RKO (cell line): ENCODE results near the gene SPATA1.
"Not testable (repeated sequence)": the region's sequence is repeated elsewhere in the genome, so short reads cannot be mapped to it uniquely, and the experiment has no call there.

Experiments
- DNase-seq: peaks from one replicate; pipeline ENCODE4 v3.0.0-alpha.2; 2016; ENCODE audit warnings: low spot score

SPATA1 gene, protein sequence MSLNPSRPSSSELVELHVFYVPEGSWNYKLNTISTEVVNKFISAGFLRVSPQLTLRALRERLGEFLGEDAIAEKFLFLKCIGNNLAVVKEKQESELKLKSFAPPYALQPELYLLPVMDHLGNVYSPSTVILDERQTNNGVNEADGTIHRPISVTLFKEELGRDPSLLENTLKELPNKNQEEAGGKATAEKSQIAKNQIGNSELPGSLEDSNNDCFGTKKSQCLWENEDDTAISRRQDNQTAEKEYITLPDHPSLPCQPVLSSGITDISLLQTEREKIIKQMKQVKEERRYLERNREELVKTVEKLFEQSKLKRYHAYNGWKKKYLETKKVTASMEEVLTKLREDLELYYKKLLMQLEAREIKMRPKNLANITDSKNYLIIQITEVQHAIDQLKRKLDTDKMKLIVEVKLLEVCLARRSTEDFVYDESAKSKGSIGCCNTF

DNA sequence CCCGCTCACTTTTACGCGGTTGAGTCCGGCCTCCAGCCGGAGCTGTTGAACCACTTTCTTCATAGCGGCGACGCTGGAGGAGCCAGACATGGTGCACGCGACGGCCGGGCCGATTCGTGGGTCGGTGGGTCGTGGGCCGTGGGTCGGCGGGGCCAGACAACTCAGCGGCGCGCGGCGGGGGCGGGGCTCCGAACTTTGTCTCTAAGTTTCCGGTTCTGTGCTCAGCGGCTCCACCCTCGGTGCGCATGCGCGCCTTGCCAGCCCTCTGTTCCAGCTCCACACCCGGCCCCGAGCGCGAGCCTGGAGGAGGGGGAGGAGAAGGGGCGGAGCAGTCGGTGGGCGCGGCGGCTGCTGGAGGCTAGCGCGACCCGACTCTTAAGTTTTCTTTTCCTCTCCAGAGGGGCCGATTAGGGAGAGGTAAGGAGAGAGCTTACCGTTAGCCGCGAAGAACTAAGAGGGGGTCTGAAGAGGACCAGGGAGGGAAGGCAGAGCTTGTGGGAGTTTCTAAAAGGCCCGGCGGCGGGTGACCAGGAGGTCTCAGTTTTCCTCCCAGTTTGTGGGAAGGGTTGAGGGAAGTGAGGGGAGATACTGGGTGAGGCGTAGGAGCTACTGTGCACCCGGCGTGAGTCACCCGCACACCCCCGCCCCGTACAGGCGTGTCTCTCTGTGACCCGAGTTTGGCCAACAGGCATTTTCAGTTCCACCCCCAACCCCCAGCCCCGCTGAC, at the start of gene SPATA1, which contains the start of gene GNG5:
Gene SPATA1 (plus strand): TSS at position 385 of the 727 bp plus-strand sequence. CDS start 9,974 bp downstream, outside the sequence.
Gene GNG5 (minus strand): TSS at position 580 of the 727 bp plus-strand sequence. CDS start 490 bp downstream, at position 90.
- DNase-seq = peak; percentile 96

DNA sequence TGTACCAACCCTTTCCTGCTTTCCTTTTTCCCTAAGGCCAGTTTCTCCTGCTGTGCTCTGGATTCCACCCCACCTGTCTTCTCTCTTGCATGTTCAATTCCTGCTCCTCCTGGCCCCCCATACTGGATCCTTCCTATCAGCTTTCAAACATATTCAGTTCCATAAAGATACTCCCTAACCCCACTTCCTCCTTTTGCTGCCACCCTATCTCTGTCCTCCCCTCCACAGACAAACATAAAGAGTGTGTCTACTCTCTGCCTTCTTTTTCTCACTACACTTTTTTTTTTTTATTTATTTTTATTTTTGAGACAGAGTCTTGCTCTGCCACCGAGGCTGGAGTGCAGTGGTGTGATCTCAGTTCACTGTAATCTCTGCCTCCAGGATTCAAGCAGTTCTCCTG, 44.1 kb upstream of the SPATA1 start:
- DNase-seq = no peak

DNA sequence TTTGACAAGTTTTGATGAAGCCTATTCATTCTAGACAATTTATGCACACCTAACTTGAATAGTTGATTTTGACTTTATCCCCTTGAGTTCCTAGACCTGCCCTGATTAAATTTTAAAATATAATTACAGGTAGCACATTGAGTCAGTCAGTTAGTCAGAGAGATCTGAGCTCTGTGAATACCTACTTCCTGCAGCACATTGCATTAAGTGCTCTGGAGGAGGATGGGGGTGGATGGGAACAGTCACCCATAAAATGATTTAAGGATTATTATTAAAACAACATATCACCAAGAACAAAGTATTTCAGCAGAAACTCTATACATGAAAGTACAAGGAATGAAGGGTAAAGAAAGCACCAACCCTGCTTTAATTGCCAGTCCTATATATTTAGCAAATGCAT, 38.9 kb upstream of the SPATA1 start:
- no peak for DNase-seq

DNA sequence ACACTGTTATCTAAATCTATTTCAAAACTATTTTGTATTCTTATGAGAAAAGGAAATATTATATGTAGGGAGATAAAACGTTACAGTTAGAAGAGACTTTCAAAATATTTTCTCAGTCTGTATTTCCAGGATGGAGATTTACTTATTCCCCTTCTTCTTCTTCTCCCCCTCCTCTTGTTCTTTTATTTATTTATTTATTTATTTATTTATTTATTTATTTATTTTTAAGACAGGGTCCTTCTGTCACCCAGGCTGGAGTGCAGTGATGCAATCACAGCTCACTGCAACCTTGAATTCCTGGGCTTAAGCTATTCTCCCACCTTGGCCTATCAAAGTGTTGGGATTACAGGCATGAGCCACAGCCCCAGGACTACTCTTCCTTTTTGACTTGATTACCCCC, 30.0 kb upstream of the SPATA1 start:
- DNase-seq = no peak

DNA sequence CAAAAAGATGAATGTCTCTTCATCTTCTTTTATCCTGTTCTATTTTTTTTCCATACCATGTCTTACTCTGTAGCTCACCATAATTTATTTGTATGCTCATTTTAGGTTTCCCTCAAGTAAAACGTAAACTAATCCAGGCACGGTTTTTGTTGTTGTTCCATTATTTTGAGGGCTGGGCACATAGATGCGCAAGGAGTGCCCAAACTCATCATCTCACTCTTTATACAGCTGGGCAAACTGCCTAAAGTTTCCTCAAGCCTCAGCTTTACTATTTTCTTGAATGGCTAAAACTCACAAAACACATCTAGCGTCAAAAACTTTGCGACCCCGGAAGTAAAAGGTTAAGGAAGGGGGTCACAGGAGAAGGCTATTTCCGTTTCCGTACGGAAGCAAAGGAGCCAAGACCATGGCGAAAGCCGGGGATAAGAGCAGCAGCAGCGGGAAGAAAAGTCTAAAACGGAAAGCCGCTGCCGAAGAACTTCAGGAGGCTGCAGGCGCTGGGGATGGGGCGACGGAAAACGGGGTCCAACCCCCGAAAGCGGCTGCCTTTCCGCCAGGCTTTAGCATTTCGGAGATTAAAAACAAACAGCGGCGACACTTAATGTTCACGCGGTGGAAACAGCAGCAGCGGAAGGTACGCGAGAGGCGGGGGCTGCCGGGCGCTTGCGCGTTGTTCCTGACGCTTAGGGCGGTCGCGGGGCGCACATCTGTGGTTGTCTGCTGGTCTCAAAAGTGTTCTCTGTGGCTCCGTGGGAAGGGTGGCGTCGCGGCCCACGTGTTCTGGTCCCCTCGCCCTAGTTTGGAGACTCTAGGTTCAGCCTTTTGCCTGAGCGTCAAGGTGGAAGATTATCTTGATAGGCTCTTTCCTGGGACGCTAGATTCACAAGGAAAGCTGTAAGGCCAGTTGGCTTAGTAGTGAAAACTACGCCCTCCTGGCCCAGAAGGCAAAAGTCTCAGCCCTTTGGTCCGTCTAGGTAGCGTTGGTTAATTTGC, 27.0 kb upstream of the SPATA1 start, which contains the start of gene RPF1:
Gene RPF1 (plus strand): TSS at position 391 of the 993 bp plus-strand sequence. CDS start 16 bp downstream, at position 407.
- DNase-seq = peak; percentile 91

DNA sequence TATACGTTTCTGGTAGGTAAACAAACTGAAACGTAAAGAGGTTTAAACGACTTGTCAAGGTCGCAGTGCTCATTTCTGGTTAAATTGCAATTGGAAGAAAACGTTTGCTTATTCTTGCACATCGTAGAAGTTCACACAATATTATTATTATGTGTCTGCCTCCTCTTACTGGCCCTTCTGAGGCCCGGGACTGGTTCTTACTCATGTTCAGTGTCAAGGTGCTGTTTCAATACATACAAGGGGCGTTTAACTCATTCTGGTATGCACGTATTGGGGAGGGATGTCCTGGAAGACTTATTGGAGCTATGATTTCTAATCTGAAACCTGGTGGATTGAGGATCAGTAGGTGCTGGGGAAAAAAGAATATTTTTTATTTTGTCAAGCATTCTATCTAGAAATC, 26.2 kb upstream of the SPATA1 start:
- DNase-seq = peak; percentile 61

DNA sequence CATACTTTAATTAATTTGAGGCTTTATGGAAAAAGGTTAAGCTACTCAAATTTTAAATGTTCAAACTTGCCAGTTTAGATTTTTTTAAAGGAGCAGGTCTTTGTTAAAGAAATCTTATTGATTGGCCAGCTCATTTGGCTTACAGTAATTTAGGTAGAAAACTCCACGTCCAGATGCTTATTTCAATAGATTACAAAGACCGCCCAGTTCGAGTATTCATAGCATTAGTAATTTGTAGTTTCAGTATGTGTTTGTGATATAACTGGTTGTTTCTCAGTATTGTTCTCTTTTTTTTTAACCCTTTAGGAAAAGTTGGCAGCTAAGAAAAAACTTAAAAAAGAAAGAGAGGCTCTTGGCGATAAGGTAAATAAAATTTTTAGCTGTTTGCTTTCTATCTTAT, 25.5 kb upstream of the SPATA1 start:
- DNase-seq = no peak

DNA sequence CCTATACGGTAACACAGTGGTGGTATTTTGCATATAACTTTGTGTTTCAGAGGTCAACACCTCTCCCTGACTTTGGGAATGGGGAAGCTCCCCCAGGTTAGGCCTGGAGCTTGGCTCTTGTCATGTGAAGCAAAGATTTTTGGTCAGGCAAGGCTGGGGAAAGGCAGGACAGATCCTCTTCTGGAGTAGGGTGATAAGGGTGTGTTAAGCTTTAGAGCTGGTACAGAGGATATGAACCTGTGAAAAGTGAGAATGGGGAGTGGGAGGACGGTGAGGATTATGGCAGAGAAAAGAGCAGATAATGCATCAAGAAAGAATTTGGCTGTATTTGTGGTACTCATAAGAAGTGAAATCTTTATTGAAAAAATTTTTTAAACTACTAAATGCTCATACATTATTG, 24.9 kb upstream of the SPATA1 start:
- DNase-seq = no peak

DNA sequence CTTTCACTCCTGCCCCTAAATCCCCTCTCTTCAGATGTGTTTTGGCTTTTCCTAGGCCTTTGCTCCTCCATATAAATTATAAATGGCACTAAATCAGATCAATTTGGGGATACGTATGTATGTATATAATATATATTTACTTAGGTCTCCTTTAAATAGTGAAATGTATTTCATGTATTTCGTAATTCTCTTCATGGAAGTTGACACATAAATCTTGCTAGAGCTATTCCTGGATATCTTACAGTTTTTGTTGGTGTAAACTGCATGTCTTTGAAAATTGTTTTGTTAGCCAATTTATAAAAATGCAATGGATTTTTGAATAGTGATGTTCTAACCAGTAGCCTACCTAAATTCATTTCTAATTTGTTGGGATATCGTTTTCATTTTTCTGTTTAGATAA, 18.1 kb upstream of the SPATA1 start:
- DNase-seq = no peak

DNA sequence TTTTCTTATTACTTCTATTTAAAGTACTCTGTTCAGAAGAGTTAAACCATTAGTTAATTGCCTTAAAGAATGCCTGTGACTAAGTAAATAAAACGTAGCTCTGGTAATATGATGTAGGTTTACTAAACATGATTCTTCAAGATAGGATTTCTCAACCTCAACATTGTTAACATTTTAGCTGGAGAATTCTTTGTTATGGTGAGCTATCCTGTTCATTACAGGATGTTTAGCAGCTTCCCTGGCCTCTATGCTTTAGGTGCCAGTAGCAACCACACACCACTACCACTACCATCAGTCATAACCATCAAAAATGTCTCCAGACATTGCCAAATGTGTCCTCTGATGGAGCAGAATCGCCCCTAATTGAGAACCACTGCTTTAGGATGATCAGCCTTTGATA, 16.4 kb upstream of the SPATA1 start:
- DNase-seq = no peak

DNA sequence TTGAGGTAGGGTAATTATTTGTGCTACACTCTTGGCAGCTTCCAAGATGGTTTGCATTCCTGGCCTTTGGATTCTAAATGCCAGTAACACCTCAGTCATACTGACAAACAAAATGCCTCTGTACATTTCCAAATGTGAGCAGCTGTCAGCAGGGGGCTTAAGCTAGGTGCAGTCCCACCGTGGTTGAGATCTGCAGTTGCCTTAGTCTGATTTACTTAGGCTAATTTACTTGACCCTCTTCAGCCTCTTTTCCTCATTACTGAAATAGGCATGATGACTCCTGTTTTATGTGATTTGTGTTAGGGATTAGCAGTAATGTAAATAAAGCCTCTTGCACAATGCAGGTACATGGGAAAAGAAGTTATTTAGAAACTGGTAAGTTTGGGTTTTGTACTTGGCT, 13.5 kb upstream of the SPATA1 start:
- DNase-seq = no peak

DNA sequence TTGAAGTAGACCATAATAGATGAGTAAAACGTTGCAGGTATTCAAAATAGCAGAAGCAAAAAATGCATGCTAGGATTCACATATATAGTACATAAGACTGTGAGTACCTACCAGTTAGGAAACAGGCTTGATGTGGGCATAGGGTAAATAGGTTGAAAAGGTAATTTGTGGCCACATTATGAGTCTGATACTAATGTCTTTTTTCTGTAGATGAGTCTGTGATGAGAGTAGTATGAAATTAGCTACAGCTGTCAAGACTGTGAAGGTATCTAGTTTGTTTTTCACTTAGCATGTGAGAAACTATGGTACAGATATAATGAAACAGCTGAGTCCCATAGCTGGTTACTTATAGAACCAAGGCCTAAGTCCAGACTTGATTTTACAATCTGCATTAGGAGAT, 12.4 kb upstream of the SPATA1 start:
- no peak for DNase-seq

DNA sequence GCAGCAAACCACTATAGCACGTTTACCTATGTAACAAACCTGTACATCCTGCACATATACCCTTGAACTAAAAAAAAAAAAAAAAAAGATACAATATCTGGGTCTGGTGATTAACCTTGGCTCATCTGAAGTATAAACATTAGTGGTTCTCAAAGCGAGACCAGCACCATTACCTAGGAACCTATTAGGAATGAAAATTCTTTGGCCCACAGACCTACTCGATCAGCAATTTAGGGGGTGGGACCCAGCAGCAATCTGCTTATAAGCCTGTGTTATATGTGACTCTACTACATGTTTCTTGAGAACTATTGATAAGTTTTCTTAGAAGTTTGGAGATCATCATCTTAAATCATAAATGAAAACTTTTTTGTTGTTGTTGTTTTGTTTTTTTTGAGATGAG, 9.7 kb upstream of the SPATA1 start:
- DNase-seq = no peak

DNA sequence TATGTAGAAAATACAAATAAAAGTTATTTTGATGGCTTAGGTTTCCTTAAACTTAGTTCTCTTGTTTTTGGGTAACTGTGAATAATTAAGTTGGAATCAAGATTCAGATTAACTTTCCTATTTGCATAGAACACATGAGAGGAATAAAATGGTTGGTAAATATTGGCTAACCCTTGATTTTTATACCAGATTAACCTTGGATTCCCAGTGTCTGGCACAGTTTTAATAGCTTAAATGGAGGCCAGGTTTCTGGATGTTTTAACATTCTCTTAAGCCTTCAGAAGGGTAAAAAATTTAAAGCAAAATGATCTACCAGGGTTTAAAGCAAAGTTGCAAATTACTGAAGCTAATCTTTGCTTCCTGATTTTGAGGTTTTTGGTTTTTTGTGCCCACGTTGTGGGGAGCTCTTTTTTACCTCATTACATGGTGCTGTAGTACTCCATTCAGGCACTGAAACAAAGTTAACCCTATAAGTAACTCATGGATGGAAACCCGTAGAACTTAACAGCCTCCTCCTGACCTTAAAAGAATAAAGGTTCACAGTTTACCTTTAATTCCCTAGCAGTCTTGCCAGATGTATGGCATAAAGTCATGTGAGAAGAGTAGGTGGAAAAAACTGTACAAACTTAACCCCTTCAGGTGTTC, 8.4 kb upstream of the SPATA1 start:
- DNase-seq = no peak

DNA sequence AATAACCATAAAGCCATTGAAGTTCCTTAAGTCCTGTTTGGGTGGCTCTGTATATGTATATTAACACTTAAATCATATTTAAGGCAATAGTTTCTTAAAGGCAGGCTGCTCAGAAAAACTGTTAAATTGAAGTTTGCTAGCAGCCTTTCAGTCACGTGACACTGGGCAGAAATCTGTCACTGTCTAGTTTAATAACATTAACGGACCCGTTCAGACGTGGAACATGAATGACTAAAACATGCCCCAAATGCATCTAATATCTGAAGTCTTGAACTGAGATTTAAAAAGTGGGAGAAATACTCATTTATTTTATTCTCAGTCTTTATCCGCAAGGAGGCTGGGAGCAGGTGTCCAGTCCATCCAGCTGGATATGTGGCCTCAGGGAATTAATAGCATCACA, 3.3 kb upstream of the SPATA1 start:
- no peak for DNase-seq

DNA sequence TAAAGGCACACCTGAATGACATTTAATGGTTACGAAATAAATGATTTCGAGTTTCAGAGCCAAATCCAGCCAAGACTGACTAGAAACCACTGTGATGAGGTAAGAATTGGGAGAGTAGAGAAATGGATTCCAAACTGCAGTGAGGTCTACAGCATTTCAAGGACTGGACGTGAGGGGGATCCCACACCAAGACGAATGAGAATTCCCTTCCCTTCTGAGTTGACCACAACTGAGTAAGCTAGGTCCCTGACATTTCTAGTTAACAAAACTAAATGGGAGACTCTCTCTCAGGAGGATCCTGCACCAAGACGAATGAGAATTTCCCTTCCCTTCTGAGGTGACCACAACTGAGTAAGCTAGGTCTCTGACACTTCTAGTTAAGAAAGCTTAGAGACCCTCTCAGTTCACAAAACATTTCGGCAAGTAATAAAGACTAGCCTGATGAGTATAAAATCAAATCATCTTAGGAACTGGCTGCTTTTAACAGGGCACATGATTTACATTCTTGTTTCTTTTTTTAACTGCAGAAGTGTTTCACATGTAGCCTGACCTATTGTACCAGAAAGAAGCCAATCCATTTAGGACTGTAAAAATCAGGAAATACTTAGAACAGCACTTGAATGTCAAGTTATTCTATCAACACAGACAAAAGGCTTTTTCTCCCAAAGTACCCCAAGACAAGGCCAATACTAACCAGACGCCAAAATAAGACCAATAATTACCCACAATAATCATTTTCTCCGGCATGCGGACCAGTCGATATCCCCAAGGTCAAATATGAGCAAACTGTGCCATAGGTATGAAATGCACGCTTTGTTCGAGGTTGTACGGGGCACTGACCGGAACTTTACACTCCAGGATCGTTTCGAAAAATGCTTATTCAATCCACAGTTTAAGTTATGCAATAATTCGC, 1.4 kb upstream of the SPATA1 start:
- DNase-seq = peak; percentile 74

DNA sequence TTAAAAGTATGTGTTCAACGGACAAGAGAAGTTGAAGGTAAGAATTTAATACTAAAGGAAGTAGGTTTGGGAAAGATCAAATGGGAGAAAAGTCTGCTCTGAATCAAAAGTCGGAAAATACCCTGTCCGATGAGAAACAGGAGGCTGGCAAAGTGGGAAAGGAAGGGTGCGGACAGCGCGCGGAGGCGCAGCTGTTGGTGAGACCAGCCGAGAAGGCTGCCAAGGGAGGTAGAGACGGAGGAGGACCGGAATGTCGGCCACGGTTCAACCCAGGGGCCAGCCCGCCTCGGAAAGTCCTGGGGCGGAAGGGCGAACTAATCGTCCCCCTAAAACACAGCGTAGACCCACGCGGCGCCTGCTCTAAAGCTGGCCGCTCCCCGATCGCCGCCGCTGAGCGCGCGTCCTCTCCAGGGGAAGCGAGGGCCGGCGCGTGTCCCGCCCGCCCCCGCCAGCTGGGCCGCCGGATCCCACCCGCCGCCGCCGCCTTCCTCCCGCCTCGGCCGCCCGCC, 639 bp upstream of the SPATA1 start:
- peak; percentile 65 for DNase-seq

DNA sequence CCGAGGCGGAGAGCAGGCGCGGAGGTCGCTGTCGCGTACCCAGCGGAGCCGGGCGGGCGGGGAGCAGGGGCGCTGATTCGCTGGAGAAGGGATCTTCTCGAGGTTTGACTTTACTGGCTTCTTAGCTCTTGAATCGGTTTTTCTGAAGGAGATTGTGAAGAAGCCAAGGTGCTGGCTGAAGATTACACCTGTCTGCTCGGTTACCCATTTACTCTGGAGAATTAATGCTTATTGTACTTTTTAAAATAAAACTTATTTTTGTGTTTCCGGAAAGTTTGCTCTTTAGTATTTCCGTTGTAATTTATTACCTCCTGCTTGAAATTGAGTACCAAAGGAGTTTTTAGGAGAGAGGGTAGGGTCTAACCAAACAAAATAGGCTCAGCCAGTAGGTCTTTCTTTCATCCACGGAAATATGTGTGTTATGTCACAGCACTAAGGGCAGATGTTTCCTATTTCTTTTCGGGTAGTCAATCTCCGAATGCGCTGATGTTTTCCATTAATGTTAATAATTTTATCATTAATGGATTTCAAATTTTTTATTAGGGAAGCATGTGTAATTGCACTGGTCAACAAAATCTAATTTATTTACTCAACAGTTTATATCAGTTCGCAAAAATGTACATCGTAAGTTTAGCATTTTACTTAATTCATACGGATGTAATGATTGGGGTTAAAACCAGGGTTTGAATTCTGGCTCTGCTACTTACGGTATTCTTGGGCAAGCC, 705 bp downstream of the SPATA1 start:
- DNase-seq = no peak

DNA sequence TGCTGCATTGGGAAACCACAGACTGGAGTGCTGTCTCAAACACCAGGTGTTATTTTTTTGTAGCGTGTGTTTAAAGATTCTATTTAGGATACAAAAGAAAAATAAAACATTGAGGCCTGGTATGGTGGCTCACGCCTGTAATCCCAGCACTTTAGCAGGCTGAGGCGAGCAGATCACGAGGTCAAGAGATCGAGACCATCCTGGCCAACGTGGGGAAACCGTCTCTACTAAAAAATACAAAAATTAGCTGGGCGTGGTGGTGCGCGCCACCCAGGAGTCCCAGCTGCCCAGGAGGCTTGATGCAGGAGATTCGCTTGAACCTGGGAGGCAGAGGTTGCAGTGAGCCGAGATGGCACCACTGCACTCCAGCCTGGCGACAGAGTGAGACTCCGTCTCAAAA, 1.7 kb downstream of the SPATA1 start:
- not testable (repeated sequence) for DNase-seq
